Measurements from ENCODE around the gene PIGQ. TPM values are rescaled to one million over a fixed set of nuclear protein-coding genes. Genes with fewer than 3 reads are reported as not detected.

The PIGQ gene
- total and polyA plus RNA-seq, 2 of the 13 experiments (the other 11 are each of a cell fraction or from before 2014, with no cell fraction given): 7.7 to 19.7 TPM

DNA sequence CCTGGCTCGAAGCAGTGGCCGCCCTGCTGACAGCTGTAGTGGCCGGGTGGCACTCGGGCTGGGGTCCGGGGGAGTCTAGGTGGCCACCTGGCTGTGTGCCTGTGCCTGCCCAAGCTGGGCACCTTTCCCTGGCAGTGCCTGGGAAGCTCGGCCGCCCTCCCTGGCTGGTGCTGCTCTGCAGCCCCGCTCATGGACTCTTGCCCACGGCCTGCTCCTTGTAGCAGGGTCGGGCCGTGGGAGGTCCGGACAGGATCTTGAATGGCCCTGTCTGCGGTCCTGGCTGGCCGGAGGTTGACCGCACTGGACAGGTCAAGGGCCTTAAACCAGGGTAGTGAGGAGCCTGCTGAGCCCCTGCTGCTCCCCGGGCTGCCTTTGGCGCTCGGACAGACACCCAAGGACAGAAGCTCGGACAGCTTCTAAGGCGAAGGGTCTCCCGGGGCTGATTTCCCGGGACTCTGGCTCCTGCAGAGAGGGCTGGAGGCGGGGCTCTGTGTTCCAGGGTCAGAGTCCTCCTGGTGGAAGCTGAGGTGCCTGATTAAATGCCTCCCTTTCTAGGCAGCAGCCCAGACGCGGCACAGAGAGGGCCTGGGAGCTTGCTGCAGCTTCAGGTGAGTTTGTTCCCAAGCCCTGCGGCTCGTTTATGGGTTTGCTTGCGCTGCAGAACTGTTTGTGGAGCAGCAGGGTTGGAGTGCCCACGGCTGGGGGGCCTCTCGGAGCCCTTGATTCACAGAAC lies 36.2 kb upstream of the PIGQ start (continued):
- TF ChIP-seq LCORL (IDR thresholded peaks at IDR 0.05): no peak
- peak; percentile 39 for TF ChIP-seq LCORL (CRISPR knock-in tag; IDR thresholded peaks at IDR 0.05)
- no peak for TF ChIP-seq GABPA (IDR thresholded peaks at IDR 0.05; ENCODE audit: low read depth, low read length)
- TF ChIP-seq GABPA (CRISPR knock-in tag; IDR thresholded peaks at IDR 0.05; ENCODE audit: low read depth): no peak
- TF ChIP-seq, protein P1, sequence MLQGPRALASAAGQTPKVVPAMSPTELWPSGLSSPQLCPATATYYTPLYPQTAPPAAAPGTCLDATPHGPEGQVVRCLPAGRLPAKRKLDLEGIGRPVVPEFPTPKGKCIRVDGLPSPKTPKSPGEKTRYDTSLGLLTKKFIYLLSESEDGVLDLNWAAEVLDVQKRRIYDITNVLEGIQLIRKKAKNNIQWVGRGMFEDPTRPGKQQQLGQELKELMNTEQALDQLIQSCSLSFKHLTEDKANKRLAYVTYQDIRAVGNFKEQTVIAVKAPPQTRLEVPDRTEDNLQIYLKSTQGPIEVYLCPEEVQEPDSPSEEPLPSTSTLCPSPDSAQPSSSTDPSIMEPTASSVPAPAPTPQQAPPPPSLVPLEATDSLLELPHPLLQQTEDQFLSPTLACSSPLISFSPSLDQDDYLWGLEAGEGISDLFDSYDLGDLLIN (CRISPR knock-in tag; IDR thresholded peaks at IDR 0.05; ENCODE audit: borderline replicate concordance): 0 out of 2 replicates have a peak, but pooled peaks have one; percentile 43
- no peak for TF ChIP-seq ZBTB21 (CRISPR knock-in tag; IDR thresholded peaks at IDR 0.05)
- TF ChIP-seq ZNF891 (CRISPR knock-in tag; IDR thresholded peaks at IDR 0.05): 0 out of 2 replicates have a peak, but pooled peaks have one; percentile 22
- no peak for TF ChIP-seq ZNF205 (CRISPR knock-in tag; IDR thresholded peaks at IDR 0.05)
- TF ChIP-seq RNF2 (conservative IDR thresholded peaks at IDR 0.05; ENCODE audit: low read depth): no peak
- TF ChIP-seq CCDC6 (CRISPR knock-in tag; IDR thresholded peaks at IDR 0.05): 0 out of 2 replicates have a peak, but pooled peaks have one; percentile 59
- TF ChIP-seq SYNCRIP (IDR thresholded peaks at IDR 0.05; ENCODE audit: insufficient read depth, low read depth, low read length): no peak
- TF ChIP-seq, protein P2, sequence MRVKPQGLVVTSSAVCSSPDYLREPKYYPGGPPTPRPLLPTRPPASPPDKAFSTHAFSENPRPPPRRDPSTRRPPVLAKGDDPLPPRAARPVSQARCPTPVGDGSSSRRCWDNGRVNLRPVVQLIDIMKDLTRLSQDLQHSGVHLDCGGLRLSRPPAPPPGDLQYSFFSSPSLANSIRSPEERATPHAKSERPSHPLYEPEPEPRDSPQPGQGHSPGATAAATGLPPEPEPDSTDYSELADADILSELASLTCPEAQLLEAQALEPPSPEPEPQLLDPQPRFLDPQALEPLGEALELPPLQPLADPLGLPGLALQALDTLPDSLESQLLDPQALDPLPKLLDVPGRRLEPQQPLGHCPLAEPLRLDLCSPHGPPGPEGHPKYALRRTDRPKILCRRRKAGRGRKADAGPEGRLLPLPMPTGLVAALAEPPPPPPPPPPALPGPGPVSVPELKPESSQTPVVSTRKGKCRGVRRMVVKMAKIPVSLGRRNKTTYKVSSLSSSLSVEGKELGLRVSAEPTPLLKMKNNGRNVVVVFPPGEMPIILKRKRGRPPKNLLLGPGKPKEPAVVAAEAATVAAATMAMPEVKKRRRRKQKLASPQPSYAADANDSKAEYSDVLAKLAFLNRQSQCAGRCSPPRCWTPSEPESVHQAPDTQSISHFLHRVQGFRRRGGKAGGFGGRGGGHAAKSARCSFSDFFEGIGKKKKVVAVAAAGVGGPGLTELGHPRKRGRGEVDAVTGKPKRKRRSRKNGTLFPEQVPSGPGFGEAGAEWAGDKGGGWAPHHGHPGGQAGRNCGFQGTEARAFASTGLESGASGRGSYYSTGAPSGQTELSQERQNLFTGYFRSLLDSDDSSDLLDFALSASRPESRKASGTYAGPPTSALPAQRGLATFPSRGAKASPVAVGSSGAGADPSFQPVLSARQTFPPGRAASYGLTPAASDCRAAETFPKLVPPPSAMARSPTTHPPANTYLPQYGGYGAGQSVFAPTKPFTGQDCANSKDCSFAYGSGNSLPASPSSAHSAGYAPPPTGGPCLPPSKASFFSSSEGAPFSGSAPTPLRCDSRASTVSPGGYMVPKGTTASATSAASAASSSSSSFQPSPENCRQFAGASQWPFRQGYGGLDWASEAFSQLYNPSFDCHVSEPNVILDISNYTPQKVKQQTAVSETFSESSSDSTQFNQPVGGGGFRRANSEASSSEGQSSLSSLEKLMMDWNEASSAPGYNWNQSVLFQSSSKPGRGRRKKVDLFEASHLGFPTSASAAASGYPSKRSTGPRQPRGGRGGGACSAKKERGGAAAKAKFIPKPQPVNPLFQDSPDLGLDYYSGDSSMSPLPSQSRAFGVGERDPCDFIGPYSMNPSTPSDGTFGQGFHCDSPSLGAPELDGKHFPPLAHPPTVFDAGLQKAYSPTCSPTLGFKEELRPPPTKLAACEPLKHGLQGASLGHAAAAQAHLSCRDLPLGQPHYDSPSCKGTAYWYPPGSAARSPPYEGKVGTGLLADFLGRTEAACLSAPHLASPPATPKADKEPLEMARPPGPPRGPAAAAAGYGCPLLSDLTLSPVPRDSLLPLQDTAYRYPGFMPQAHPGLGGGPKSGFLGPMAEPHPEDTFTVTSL (CRISPR knock-in tag; IDR thresholded peaks at IDR 0.05; ENCODE audit: borderline replicate concordance): 0 out of 2 replicates have a peak, but pooled peaks have one; percentile 32
- no peak for TF ChIP-seq ATRX (CRISPR knock-in tag; IDR thresholded peaks at IDR 0.05; ENCODE audit: borderline replicate concordance)
- peak; percentile 41; the same call in 1 of the 2 replicates for TF ChIP-seq RARA (CRISPR knock-in tag; IDR thresholded peaks at IDR 0.05)
- TF ChIP-seq SNAPC2 (CRISPR knock-in tag; IDR thresholded peaks at IDR 0.05): no peak
- no peak for TF ChIP-seq ZNF296 (CRISPR knock-in tag; conservative IDR thresholded peaks at IDR 0.05)
- TF ChIP-seq MAFF (IDR thresholded peaks at IDR 0.05; ENCODE audit: low read depth, low read length): no peak
- no peak for TF ChIP-seq DNMT3B (CRISPR knock-in tag; conservative IDR thresholded peaks at IDR 0.05)
- TF ChIP-seq, protein P3, sequence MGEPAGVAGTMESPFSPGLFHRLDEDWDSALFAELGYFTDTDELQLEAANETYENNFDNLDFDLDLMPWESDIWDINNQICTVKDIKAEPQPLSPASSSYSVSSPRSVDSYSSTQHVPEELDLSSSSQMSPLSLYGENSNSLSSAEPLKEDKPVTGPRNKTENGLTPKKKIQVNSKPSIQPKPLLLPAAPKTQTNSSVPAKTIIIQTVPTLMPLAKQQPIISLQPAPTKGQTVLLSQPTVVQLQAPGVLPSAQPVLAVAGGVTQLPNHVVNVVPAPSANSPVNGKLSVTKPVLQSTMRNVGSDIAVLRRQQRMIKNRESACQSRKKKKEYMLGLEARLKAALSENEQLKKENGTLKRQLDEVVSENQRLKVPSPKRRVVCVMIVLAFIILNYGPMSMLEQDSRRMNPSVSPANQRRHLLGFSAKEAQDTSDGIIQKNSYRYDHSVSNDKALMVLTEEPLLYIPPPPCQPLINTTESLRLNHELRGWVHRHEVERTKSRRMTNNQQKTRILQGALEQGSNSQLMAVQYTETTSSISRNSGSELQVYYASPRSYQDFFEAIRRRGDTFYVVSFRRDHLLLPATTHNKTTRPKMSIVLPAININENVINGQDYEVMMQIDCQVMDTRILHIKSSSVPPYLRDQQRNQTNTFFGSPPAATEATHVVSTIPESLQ (CRISPR knock-in tag; conservative IDR thresholded peaks at IDR 0.05): no peak
- 0 out of 2 replicates have a peak, but pooled peaks have one; percentile 45 for TF ChIP-seq KLF9 (CRISPR knock-in tag; IDR thresholded peaks at IDR 0.05; ENCODE audit: low read depth)
- no peak; the same call in 1 of the 2 replicates for TF ChIP-seq TBX2 (CRISPR knock-in tag; IDR thresholded peaks at IDR 0.05; ENCODE audit: borderline replicate concordance)
- TF ChIP-seq ZNF816 (CRISPR knock-in tag; IDR thresholded peaks at IDR 0.05; ENCODE audit: borderline replicate concordance): no peak
- peak; percentile 91 for TF ChIP-seq BRCA1 (CRISPR knock-in tag; IDR thresholded peaks at IDR 0.05)

Measured in HepG2 (cell line).